ENCODE data around the gene TMEM151B. TPM values are rescaled to one million over a fixed set of nuclear protein-coding genes. Genes with fewer than 3 reads are reported as not detected.

Gene TMEM151B
- total RNA-seq, 2 donors from 2014 or later, result 0.05 to 0.19 TPM

DNA sequence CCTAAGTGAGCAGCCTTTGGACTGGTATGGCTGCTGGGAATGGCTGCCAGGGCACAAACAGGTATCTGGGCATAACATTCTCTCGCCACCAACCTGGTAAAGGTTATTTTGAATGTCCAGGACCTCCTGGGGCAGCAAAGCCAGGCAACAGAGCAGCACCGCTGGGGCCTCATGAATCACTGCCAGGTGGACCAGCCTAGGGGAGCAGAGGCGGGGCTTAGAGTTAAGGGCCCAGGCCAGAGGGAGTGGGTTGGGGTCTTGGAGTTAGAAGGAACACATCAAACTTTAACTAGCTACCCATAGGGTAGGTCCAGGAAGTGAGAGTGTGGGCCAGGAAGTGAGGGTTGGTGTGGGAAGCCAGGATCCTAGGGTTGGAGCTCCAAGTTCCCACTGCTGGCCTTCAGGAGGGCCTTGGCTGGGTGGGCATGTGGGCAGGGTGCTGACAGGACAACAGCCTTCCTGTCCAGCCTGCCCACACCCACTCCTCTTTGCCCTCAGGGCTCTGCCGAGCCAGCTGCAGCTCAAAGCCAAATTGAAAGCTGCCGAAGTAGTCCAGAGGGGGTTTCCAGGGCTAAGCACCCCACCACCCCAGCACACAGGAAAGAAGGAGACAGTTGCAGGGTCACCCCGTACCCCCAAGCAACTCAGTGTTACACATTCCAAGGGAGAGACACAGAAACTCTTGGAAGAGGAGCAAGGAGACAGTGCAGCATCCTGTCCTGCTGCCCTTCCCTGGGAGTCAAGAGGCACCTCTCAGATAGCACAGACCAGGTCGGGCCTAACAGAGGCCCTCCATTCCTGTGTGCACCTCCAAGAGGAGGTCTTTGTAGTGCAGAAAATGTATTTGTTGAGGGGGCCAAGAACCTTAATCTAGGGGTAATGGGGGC, 7.5 kb upstream of the TMEM151B start:
- Mint-ChIP-seq H3K4me3 (peak overlapping the region; percentile 92), H3K27me3 (no peaks in the 10 kb centered on the region), H3K36me3 (ENCODE audit: low read depth) (peaks cover 72% of the 10 kb centered on the region), H3K27ac (peak overlapping the region; percentile 94), H3K4me1 (peaks cover 33% of the 10 kb centered on the region), H3K9me3 (no peaks in the 10 kb centered on the region)
- no peak for ATAC-seq (replicated peaks)

GRCh38 chr6:44263354-44264100, 6.7 kb upstream of the TMEM151B start:
- H3K9me3 Mint-ChIP-seq, result no peaks in the 10 kb centered on the region
- peak; percentile 42 for ATAC-seq (replicated peaks)
- H3K4me3 Mint-ChIP-seq, result peak overlapping the region; percentile 92
- H3K27me3 Mint-ChIP-seq, result no peaks in the 10 kb centered on the region
- H3K27ac Mint-ChIP-seq, result peak overlapping the region; percentile 94
- H3K4me1 Mint-ChIP-seq, result peaks cover 25% of the 10 kb centered on the region
- peaks cover 64% of the 10 kb centered on the region for H3K36me3 Mint-ChIP-seq (ENCODE audit: low read depth)

GRCh38 chr6:44264154-44265006, 5.9 kb upstream of the TMEM151B start:
- no peaks in the 10 kb centered on the region for H3K9me3 Mint-ChIP-seq
- peak; percentile 32 for ATAC-seq (replicated peaks)
- H3K4me1 Mint-ChIP-seq, result peaks cover 25% of the 10 kb centered on the region
- peak overlapping the region; percentile 92 for H3K4me3 Mint-ChIP-seq
- H3K27ac Mint-ChIP-seq, result peak overlapping the region; percentile 94
- peaks cover 55% of the 10 kb centered on the region for H3K36me3 Mint-ChIP-seq (ENCODE audit: low read depth)
- peaks cover 8% of the 10 kb centered on the region for H3K27me3 Mint-ChIP-seq

DNA sequence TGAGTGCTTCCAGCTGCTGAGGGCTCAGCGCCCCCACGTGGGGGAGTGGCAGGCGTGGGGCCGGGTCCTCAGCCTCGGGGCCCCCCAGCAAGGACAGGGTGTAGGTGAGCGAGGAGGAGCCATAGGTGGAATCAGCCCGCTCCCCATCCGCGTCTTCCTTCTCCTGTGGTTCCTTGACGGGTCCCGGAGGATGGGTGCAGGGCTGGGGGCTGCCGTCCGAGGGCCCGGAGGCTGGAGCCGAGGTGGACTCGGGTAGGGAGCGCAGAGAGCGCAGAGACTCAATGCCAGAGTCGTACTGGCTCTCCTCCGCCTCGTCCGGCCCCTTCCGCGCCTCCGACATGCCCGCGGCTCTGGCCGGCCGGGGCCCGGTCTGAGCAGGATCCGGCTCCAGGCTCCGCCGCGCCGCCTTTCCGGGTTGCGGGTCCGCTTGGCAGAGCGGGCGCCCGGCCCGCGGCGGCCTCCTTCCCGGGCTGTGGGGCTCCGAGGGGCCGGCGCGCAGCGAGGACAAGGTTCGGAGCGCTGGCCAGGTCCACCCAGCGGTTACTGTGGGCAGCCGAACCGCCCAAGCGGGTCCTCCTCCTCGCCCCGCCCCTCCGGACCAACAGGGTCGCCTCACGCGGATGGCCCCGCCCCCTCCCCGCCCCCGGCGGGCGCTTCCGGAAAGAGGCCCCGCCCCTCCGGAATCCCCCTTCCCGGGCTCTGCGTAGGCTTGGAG, 5.1 kb upstream of the TMEM151B start, which contains the start of gene NFKBIE:
TSS of gene NFKBIE (minus strand) at position 545 of the 715 bp plus-strand sequence. CDS start at position 340, 205 bp downstream.
- Mint-ChIP-seq H3K4me1 (peaks cover 25% of the 10 kb centered on the region), H3K27me3 (peaks cover 16% of the 10 kb centered on the region), H3K27ac (peak within 1 kb of the TSS; percentile 94), H3K9me3 (no peaks in the 10 kb centered on the region), H3K36me3 (ENCODE audit: low read depth) (peaks cover 49% of the 10 kb centered on the region), H3K4me3 (peak within 1 kb of the TSS; percentile 92)
- ATAC-seq (replicated peaks), result peak; percentile 63

GRCh38 chr6:44265722-44266233, 4.5 kb upstream of the TMEM151B start:
- no peak for ATAC-seq (replicated peaks)
- Mint-ChIP-seq H3K4me3 (peak overlapping the region; percentile 92), H3K4me1 (peaks cover 23% of the 10 kb centered on the region), H3K27ac (peak overlapping the region; percentile 84), H3K9me3 (no peaks in the 10 kb centered on the region), H3K27me3 (peaks cover 16% of the 10 kb centered on the region), H3K36me3 (ENCODE audit: low read depth) (peaks cover 43% of the 10 kb centered on the region)

- peak; percentile 18 for ATAC-seq (replicated peaks)
- H3K4me1 Mint-ChIP-seq, result peaks cover 18% of the 10 kb centered on the region
- peaks cover 37% of the 10 kb centered on the region for H3K36me3 Mint-ChIP-seq (ENCODE audit: low read depth)
- peaks cover 20% of the 10 kb centered on the region for H3K27me3 Mint-ChIP-seq
- H3K4me3 Mint-ChIP-seq, result peak overlapping the region; percentile 92
- peak overlapping the region; percentile 84 for H3K27ac Mint-ChIP-seq
- no peaks in the 10 kb centered on the region for H3K9me3 Mint-ChIP-seq
These were observed 3.9 kb upstream of the TMEM151B start for GRCh38 chr6:44266347-44266746.

DNA sequence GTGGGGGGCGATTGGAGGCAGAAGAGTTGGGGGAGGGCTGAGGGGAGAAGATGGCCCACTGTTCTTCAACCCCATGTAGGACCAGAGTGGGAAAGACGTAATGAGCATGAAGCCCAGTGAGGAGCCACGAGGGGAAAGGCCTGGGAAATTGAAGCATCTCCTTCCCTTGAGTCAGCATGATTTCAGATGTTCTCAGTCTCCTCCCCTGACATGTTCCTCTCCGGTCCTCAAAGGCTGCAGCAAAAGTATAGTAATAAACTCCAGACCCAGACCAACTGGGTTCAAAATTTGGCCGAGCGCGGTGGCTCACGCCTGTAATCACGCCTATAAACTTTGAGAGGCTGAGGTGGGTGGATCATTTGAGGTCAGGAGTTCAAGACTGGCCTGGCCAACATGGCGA, 3.0 kb upstream of the TMEM151B start:
- no peak for ATAC-seq (replicated peaks)

GRCh38 chr6:44268095-44268628, 2.1 kb upstream of the TMEM151B start:
- Mint-ChIP-seq H3K4me1 (peaks cover 12% of the 10 kb centered on the region), H3K36me3 (ENCODE audit: low read depth) (peaks cover 19% of the 10 kb centered on the region), H3K9me3 (no peaks in the 10 kb centered on the region), H3K27me3 (peaks cover 36% of the 10 kb centered on the region), H3K27ac (no peak overlapping the region), H3K4me3 (no peak overlapping the region)
- no peak for ATAC-seq (replicated peaks)

More for the DNA sequence above, 3.0 kb upstream of the TMEM151B start:
- Mint-ChIP-seq H3K9me3 (no peaks in the 10 kb centered on the region), H3K27me3 (peaks cover 27% of the 10 kb centered on the region), H3K4me1 (peaks cover 18% of the 10 kb centered on the region), H3K36me3 (ENCODE audit: low read depth) (peaks cover 28% of the 10 kb centered on the region), H3K27ac (peak overlapping the region; percentile 43), H3K4me3 (no peak overlapping the region)

- Mint-ChIP-seq H3K27ac (no peak overlapping the region), H3K9me3 (no peaks in the 10 kb centered on the region), H3K27me3 (peaks cover 44% of the 10 kb centered on the region), H3K36me3 (ENCODE audit: low read depth) (peaks cover 7% of the 10 kb centered on the region), H3K4me3 (peak overlapping the region; percentile 55), H3K4me1 (peaks cover 12% of the 10 kb centered on the region)
- peak; percentile 50 for ATAC-seq (replicated peaks)
These were observed 901 bp upstream of the TMEM151B start for GRCh38 chr6:44269178-44269920.

DNA sequence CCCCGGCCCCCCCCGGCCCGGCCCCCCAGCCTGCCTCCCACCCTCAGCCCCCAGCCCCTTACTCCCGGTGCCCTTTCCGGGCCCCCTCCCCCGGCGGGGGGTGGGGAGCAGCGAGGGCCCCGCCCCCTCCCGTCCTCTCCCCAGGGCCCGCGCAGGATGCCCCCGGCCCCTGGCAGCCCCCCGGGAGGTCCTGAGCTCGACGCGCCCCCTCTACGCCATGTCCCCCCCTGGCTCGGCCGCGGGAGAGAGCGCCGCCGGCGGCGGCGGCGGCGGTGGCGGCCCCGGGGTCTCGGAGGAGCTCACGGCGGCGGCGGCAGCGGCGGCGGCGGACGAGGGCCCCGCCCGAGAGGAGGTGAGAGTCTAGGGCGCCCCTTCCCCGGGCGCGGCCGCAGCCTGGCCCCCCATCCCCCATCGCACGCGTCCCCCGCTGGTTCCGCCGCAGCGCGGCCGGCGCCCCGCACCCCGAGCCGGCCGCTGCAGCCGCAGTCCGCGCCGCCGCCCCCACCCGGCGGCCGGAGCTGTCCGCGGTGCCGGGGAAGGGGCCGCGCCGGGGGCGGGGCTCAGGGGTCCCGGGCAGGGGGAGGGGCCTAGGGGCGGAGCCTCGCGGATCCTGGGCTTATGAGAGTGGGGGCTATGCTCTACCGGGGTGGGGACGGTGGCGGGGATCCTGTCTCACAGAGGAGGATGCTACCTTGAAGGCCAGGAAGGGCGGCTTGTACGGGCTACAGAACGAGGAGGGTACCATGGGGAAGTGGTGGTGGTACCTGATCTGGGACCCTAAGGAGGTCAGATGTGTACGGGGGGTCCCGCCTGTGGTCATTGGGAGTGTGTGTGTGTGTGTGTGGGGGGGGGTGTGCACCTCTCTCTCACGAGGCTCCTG, 516 bp downstream of the TMEM151B start:
- Mint-ChIP-seq H3K4me3 (peak overlapping the region; percentile 50), H3K27ac (no peak overlapping the region), H3K9me3 (no peaks in the 10 kb centered on the region), H3K27me3 (peaks cover 48% of the 10 kb centered on the region), H3K36me3 (ENCODE audit: low read depth) (no peaks in the 10 kb centered on the region), H3K4me1 (peaks cover 12% of the 10 kb centered on the region)
- ATAC-seq (replicated peaks), result no peak

- Mint-ChIP-seq H3K4me1 (peaks cover 8% of the 10 kb centered on the region), H3K4me3 (peak overlapping the region; percentile 50), H3K36me3 (ENCODE audit: low read depth) (no peaks in the 10 kb centered on the region), H3K27me3 (peaks cover 48% of the 10 kb centered on the region), H3K9me3 (no peaks in the 10 kb centered on the region), H3K27ac (no peak overlapping the region)
- no peak for ATAC-seq (replicated peaks)
These were observed 1.1 kb downstream of the TMEM151B start for GRCh38 chr6:44271406-44271723.

- Mint-ChIP-seq H3K9me3 (no peaks in the 10 kb centered on the region), H3K27me3 (peaks cover 51% of the 10 kb centered on the region), H3K27ac (no peak overlapping the region), H3K36me3 (ENCODE audit: low read depth) (no peaks in the 10 kb centered on the region), H3K4me3 (peak overlapping the region; percentile 50), H3K4me1 (peaks cover 2% of the 10 kb centered on the region)
- ATAC-seq (replicated peaks), result no peak
These were observed 1.7 kb downstream of the TMEM151B start for GRCh38 chr6:44271914-44272313.

All from activated T-helper 17 cell treated with anti-CD3 and anti-CD28 coated beads, Interleukin-2, amount 50 U/mL, for 72 hours (primary cell).